Fibroblast of lung (primary cell): Measurements from ENCODE around the gene TXK. TPM values are rescaled to one million over a fixed set of nuclear protein-coding genes. Genes with fewer than 3 reads are reported as not detected.
A peak's percentile ranks its signal among the peaks of the same experiment; 100 is the strongest.

ENCODE experiments used
- DNase-seq, 2 donors: peaks; one replicate each; pipeline versions ENCODE4 v3.0.0 to v3.0.0-alpha.2; 2010; ENCODE audit warnings: low read depth in 2 of 2
- H2AFZ ChIP-seq: 2 replicates; pipeline ENCODE4 v1.5.1; 2012; ENCODE audit warnings: low read length, control low read depth, inconsistent platforms
- H3K27ac ChIP-seq: 2 replicates; pipeline ENCODE4 v1.5.1; 2011; ENCODE audit warnings: low read length, control low read depth; ENCODE audit not compliant: insufficient read depth
- H3K27me3 ChIP-seq: 2 replicates; pipeline ENCODE4 v1.5.1; 2011; ENCODE audit warnings: mild to moderate bottlenecking, low read length; ENCODE audit not compliant: control insufficient read depth, insufficient read depth
- H3K36me3 ChIP-seq: 2 replicates; pipeline ENCODE4 v1.5.1; 2011; ENCODE audit warnings: low read length; ENCODE audit not compliant: control insufficient read depth, insufficient read depth
- H3K4me1 ChIP-seq: 2 replicates; pipeline ENCODE4 v1.5.1; 2011; ENCODE audit warnings: low read length; ENCODE audit not compliant: control insufficient read depth, insufficient read depth; ENCODE audit errors: extremely low read depth
- H3K4me2 ChIP-seq: 2 replicates; pipeline ENCODE4 v1.5.1; 2011; ENCODE audit warnings: low read length, control low read depth; ENCODE audit not compliant: insufficient read depth; ENCODE audit errors: extremely low read depth
- H3K4me3 ChIP-seq, 4 experiments: fragments of 200-600 bp in 1 of 4; sonication (generic) in 1 of 4; replicated peaks in 1 of 4; 2 replicates each; pipeline ENCODE4 v1.5.1; 2011 to 2016; ENCODE audit warnings: low read length in 4 of 4, low read depth in 3 of 4, mild to moderate bottlenecking in 3 of 4, control low read depth in 2 of 4, inconsistent platforms in 1 of 4, mixed read lengths in 1 of 4; ENCODE audit not compliant: insufficient read depth in 1 of 4; ENCODE audit errors: control extremely low read depth in 1 of 4
- H3K79me2 ChIP-seq: 2 replicates; pipeline ENCODE4 v1.5.1; 2012; ENCODE audit warnings: mild to moderate bottlenecking, low read length, inconsistent platforms; ENCODE audit not compliant: control insufficient read depth, insufficient read depth
- H3K9ac ChIP-seq: 2 replicates; pipeline ENCODE4 v1.5.1; 2011; ENCODE audit warnings: mild to moderate bottlenecking, low read length, control low read depth; ENCODE audit not compliant: insufficient read depth
- H3K9me3 ChIP-seq: 2 replicates; pipeline ENCODE4 v1.5.1; 2012; ENCODE audit warnings: low read depth, low read length; ENCODE audit not compliant: control insufficient read depth, insufficient read depth
- H4K20me1 ChIP-seq: 2 replicates; pipeline ENCODE4 v1.5.1; 2011; ENCODE audit warnings: low read length; ENCODE audit not compliant: control insufficient read depth, insufficient read depth; ENCODE audit errors: extremely low read depth
- CTCF ChIP-seq, 2 donors: IDR thresholded peaks in 1 of 2; conservative IDR thresholded peaks in 1 of 2; 1 replicate in 1 of 2; 2 replicates in 1 of 2; pipeline ENCODE4 v1.5.1; 2011 to 2012; ENCODE audit warnings: low read length in 2 of 2, control low read depth in 1 of 2, inconsistent platforms in 1 of 2, low read depth in 1 of 2, mild to moderate bottlenecking in 1 of 2
- EZH2 ChIP-seq: IDR thresholded peaks from 2 replicates; pipeline ENCODE4 v1.5.1; 2012; ENCODE audit warnings: low read length, control low read depth, mild to moderate bottlenecking; ENCODE audit errors: missing control alignments
- polyA plus RNA-seq, 2 donors: library from polyadenylated mRNA; depleted of rRNA in 1 of 2; stranded (reverse) in 1 of 2; unstranded in 1 of 2; fragments of >200 nt; gene quantifications; 2 replicates each; pipeline ENCODE4 v1.2.1, GENCODE V29; 2011 to 2012; ENCODE audit warnings: missing spikeins in 1 of 2
- total RNA-seq: library from RNA; depleted of rRNA; stranded (reverse); fragments of >200 nt; gene quantifications from 2 replicates; pipeline ENCODE4 v1.2.1, GENCODE V29; 2014

The TXK gene
- total and polyA plus RNA-seq, 2 donors (not counting 1 experiment from before 2014, with no cell fraction given) = 0.05 to 0.66 TPM

- H3K27me3 ChIP-seq = no peaks in the 10 kb centered on the region
- H3K27ac ChIP-seq = no peak overlapping the region
- no peak for DNase-seq
- no peaks in the 10 kb centered on the region for H4K20me1 ChIP-seq
- H3K9ac ChIP-seq = no peak overlapping the region
- H3K36me3 ChIP-seq = no peaks in the 10 kb centered on the region
- no peaks in the 10 kb centered on the region for H3K79me2 ChIP-seq
- no peak overlapping the region for H2AFZ ChIP-seq
- no peaks in the 10 kb centered on the region for H3K9me3 ChIP-seq
- no peak overlapping the region for H3K4me3 ChIP-seq
- H3K4me2 ChIP-seq = no peak overlapping the region
- H3K4me1 ChIP-seq = no peaks in the 10 kb centered on the region
- no peak for TF ChIP-seq EZH2
- TF ChIP-seq CTCF (conservative IDR thresholded peaks at IDR 0.05 in 1 of 2, IDR thresholded peaks at IDR 0.05 in 1 of 2; ENCODE audit: low read depth in 1 of 2, low read length in 2 of 2) = no peak
These were observed 3.8 kb upstream of the TXK start for GRCh38 chr4:48137846-48138245.

GRCh38 chr4:48133669-48134068 lies 381 bp downstream of the TXK start:
- Histone ChIP-seq H4K20me1 (no peaks in the 10 kb centered on the region), H3K27ac (no peak overlapping the region), H3K79me2 (no peaks in the 10 kb centered on the region), H3K9ac (no peak overlapping the region), H3K9me3 (no peaks in the 10 kb centered on the region), H3K4me3 (no peak overlapping the region), H3K4me2 (no peak overlapping the region), H2AFZ (no peak overlapping the region), H3K27me3 (no peaks in the 10 kb centered on the region), H3K36me3 (no peaks in the 10 kb centered on the region), H3K4me1 (peaks cover 2% of the 10 kb centered on the region)
- TF ChIP-seq EZH2 (no peak), CTCF (conservative IDR thresholded peaks at IDR 0.05 in 1 of 2, IDR thresholded peaks at IDR 0.05 in 1 of 2; ENCODE audit: low read depth in 1 of 2, low read length in 2 of 2) (no peak)
- peak; percentile 28 to 47 for DNase-seq

GRCh38 chr4:48131736-48132135 lies 2.3 kb downstream of the TXK start:
- Histone ChIP-seq H3K9me3 (no peaks in the 10 kb centered on the region), H3K79me2 (no peaks in the 10 kb centered on the region), H3K4me1 (peaks cover 7% of the 10 kb centered on the region), H2AFZ (no peak overlapping the region), H3K27me3 (no peaks in the 10 kb centered on the region), H3K4me2 (no peak overlapping the region), H4K20me1 (no peaks in the 10 kb centered on the region), H3K36me3 (no peaks in the 10 kb centered on the region), H3K4me3 (no peak overlapping the region), H3K9ac (no peak overlapping the region), H3K27ac (no peak overlapping the region)
- DNase-seq = no peak
- TF ChIP-seq CTCF (conservative IDR thresholded peaks at IDR 0.05 in 1 of 2, IDR thresholded peaks at IDR 0.05 in 1 of 2; ENCODE audit: low read depth in 1 of 2, low read length in 2 of 2) (no peak), EZH2 (no peak)
